HepG2 (cell line): Measurements from ENCODE around the gene LRIT2.

Experiments used
- YY1 ChIP-seq: IDR thresholded peaks from 2 replicates; pipeline ENCODE4 v1.6.1; 2011; ENCODE audit warnings: low read length, low read depth, moderate library complexity, mild to moderate bottlenecking; ENCODE audit not compliant: insufficient read depth, insufficient replicate concordance
- ZFP1 ChIP-seq: IDR thresholded peaks from 2 replicates; pipeline ENCODE4 v1.6.1; 2016

DNA sequence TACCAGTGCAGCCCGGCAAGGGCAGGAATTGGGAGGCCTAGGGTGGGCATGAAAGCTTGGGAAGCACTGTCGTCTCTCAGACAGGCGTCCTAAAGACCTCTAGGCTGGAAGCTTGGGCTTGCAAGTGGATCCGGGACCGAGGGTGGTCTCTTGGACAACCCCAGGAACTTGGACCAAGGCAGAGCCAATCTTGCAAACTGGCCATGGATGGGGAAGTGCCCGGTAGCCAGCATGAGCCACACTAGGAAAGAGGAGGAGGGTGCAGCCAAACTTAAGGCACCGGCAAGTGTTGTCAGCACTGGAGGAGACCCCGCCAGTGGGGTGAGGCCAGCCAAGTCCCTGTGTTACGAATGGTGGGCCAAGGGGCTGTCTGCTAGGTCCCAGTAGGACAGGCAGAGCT lies 8.5 kb downstream of the LRIT2 start:
- TF ChIP-seq ZFP1 (CRISPR knock-in tag), result no peak
- TF ChIP-seq YY1, result no peak
